ENCODE data around the gene SMYD1.

DNA sequence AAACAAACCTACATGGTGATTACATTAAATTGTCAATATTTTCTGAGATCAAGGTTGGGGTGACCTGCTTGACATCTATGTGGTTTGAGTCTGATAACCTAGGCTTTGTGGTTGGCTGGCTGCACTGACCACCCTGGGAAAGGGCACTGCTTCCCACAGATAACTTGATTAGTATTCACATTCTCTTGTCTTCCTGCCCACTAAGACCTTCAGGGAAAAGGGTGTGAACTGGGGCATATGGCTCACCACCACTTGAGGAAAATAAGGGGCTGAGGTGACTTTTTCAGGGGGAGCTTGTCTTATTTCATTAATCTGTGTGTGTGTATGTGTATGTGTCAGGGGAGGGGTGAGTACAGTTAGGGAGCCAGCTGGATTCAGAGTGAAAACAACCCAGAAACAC lies 1.5 kb downstream of the SMYD1 start:
- TF ChIP-seq POLR2A (IDR thresholded peaks at IDR 0.05; ENCODE audit: borderline replicate concordance, extremely low read depth, insufficient read depth, insufficient read length) = no peak
- no peak for TF ChIP-seq CTCF (IDR thresholded peaks at IDR 0.05 in 2 of 3, conservative IDR thresholded peaks at IDR 0.05 in 1 of 3; ENCODE audit: borderline replicate concordance in 1 of 3, insufficient read depth in 1 of 3, low read depth in 2 of 3, low read length in 2 of 3)
- TF ChIP-seq EZH2phosphoT487 (IDR thresholded peaks at IDR 0.05; ENCODE audit: borderline replicate concordance) = no peak
- TF ChIP-seq POLR2AphosphoS5 (IDR thresholded peaks at IDR 0.05; ENCODE audit: low read depth, low read length) = no peak
- no peak for TF ChIP-seq EZH2 (IDR thresholded peaks at IDR 0.05)
- TF ChIP-seq ZBTB33 (IDR thresholded peaks at IDR 0.05; ENCODE audit: extremely low read depth, insufficient replicate concordance, low read length) = no peak
- TF ChIP-seq, protein P1, sequence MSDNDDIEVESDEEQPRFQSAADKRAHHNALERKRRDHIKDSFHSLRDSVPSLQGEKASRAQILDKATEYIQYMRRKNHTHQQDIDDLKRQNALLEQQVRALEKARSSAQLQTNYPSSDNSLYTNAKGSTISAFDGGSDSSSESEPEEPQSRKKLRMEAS (IDR thresholded peaks at IDR 0.05) = no peak

All from HCT116 (cell line).